Inflammatory macrophage treated with lipopolysaccharide for 1 hour (primary cell): Measurements from ENCODE around the gene GPR83.
"Not testable (repeated sequence)": the region's sequence is repeated elsewhere in the genome, so short reads cannot be mapped to it uniquely, and the experiment has no call there.

ENCODE experiments used
- DNase-seq, 2 donors: peaks; one replicate each; pipeline ENCODE4 v3.0.0-alpha.2; 2020 to 2022

The GPR83 gene

GRCh38 chr11:94400839-94401772, at the start of gene GPR83:
Gene GPR83 (minus strand): TSS chr11:94401419. CDS start chr11:94401247, 172 bp downstream.
- no peak for DNase-seq

DNA sequence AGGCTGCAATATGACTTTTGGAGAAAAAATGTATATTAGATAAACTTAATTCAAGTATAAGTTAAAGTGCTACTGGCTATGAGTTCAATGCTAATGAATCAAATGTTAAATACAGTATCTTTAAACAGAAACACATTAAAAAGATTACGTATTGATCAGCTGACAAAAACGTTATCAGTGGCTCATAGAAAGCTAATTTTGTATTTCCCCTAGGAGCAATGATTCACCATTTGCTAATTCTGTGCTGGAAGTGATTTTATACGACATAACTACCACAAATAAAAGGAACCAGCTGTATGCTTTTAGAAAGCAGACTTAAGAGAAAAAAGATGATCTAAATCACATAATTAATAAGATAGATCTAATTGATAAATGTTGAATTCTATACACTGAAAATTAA, 48.8 kb upstream of the GPR83 start:
- peak; percentile 6 to 58 for DNase-seq

- peak; percentile 66 to 87 for DNase-seq
Observed at GRCh38 chr11:94449437-94449836, 48.2 kb upstream of the GPR83 start.

DNA sequence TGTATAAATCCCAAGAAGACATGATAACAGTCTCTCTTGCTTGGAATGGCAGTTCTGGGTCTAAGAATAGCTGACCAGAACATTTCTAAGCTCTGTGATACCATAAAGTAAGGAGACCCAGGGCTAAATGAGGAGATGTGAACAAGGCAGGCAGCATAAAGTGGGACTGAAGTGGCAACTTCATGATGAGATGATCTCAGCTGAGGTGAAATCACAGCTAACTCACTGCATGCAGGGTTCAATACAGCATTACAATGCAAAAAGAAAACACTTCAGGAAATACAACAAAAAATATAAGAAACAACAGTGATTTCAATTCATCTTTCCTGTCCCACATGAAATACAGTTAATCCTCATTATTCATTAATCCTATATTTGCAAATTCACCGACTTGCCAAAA, 47.8 kb upstream of the GPR83 start:
- DNase-seq = no peak

GRCh38 chr11:94447149-94447548, 45.9 kb upstream of the GPR83 start:
- no peak for DNase-seq

DNA sequence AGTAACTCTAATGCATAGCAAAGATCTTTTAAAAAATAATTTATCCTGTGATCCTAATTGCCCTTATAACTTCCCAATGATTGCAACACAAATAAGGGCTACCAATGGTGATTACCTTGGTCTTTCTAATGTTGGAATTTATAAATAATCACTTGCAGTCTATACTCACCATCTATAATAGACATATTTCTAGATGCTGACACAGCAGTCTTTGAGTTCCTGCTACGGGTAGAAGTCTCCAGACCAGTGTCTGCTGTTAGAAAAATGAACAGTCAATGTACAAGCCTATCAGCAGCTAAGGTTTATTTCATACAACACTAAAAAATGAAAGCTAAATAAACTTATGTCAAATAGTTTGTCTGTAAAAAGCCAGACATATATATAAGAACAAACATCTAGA, 44.4 kb upstream of the GPR83 start:
- DNase-seq = no peak

DNA sequence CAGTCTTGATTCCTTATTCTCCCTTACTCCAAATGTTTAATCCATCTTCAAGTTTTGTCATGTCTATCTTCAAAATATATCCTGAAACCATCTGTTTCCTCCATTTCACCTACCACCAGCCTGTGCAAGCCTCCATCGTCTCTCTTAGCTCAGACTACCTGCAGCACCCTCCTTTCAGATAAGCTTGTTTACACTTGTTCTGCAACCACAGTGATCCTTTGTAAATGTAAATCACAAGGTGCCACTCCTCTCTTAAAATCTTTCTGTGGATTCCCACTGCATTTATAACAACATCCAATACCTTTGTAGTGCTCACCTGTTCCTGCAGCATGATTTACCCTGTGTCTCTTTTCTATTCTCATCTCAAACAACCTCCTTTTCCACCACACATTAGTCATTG, 31.8 kb upstream of the GPR83 start:
- DNase-seq = no peak

DNA sequence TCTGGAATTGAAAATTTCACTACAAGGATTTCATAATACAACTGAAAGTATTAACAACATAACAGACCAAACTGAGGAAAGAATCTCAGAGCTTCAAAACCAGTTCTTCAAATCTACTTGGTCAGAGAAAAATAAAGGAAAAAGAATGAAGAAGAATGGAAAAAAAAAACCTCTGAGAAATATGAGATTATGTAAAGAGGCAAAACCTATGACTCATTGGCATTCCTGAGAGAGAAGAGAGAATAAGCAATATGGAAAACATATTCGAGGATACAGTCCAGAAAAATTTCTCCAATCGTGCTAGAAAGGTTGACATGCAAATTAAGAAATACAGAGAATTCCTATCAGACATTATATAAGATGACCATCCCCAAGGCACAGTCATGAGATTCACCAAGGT, 23.4 kb upstream of the GPR83 start:
- DNase-seq = no peak

DNA sequence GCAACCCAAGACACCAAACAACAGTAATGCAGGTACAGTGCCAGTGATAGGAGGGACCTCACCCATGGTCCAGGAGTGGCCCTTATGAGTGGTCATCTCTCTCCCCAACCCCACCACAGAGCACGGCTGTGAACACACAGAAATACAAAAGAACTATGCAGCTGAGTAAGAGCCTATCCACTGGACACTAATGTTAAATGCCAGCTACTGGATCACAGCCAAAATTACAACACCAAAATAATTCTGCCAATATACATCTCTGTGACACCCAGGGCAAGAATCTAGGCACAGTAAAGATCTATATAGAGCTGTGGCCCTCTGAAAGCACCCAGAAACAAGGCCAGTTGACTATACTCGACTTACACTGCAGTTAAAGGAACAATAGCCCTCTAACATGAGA, 22.8 kb upstream of the GPR83 start:
- DNase-seq = no peak

DNA sequence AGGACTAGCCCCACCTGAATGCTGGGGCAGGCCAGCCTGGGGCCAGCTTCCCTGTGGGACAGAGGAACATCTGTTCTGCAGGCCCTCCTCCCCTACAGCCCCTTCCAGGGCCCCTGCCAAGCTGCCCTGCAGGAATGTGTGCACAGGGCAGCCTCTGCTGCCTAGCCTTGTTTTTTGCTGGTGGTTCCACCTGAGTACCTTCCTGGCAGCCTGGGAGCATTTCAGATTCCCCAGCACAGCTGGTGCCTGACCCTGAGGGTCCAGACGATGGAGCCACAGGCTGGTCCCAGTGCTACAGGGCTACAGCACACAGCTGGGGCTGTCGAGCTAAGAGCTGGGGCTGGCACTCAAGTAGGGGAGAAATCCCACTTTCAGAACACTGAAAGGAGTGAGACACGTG, 22.3 kb upstream of the GPR83 start:
- no peak for DNase-seq

- no peak for DNase-seq
Observed at GRCh38 chr11:94418123-94418765, 17.0 kb upstream of the GPR83 start.

DNA sequence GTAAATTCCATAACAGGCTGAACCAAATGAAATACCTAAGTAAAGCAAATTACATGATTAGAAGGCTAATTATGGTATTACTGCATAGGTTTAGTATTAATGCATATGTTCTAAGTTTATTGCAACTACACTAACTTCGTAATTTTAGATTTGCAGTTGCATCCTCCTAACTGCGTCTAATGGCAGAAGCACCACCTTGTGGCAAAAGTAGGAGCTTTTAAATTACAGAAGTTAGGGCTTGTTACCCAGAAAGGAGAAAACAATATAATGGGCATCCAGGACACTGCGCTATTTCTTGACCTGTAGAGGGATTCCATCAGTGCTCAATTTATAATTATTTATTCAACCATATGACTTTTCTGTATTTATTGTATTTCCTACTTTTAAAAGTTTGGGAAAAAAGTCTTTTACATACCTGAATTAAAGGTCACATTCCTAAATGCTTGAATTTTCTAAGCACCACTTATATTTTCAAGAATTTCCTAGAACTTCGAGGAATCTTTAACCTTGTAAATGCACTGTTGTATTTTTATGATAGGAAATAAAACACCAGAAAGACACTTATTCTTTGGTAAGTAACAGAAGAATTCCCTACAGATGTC, 16.3 kb upstream of the GPR83 start:
- peak in 1 of 2 donors; percentile 9 for DNase-seq

- no peak for DNase-seq
Observed at GRCh38 chr11:94405062-94405833, 4.0 kb upstream of the GPR83 start.

DNA sequence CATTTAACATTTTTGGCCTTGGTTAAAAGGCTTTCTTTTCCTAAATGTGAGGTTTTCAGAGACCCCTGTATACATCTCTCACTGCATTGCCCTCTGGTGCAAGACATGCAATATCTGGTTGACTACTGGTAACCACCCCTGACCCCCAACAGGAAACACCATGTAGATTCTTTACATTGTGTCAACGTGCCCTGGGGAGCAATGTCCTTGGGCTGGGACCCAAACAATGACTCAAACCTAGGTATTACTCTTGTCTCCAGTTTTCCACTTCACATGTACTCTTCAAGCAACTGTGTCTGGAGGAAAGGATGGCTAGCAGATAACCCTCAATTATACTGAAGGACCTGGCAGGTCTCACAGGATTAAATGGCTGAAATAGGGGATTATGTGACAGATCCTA, 1.1 kb upstream of the GPR83 start:
- no peak for DNase-seq

DNA sequence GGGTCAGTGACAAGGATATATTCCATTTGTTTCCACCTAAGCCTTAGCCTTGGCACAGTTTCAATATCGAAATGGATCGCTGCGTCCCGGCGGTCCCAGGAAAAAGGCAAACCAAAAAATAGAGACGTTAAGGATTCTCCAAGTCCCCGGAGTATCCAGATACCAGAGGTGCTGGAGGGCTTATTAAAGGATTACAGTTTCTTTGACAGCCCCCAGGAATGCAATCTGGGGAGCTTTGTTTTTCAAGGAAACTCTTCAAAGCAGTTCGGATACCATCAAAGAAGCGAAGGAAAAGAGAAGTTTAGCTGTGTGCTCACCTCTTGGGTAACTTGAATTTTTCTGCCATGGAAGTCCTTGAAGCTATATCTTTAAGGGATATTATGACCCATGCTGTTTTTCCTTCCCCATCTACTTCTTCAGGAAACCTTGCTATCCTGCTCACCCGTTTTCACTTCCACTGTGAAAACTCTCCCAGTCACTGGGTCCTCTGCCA, 600 bp upstream of the GPR83 start:
- no peak for DNase-seq

- no peak for DNase-seq
Observed at GRCh38 chr11:94400457-94400838, 771 bp downstream of the GPR83 start.

- no peak for DNase-seq
Observed at GRCh38 chr11:94400050-94400449, 1.2 kb downstream of the GPR83 start.

GRCh38 chr11:94398101-94398500, 3.1 kb downstream of the GPR83 start:
- no peak for DNase-seq

GRCh38 chr11:94396282-94396681, 4.9 kb downstream of the GPR83 start:
- no peak for DNase-seq

DNA sequence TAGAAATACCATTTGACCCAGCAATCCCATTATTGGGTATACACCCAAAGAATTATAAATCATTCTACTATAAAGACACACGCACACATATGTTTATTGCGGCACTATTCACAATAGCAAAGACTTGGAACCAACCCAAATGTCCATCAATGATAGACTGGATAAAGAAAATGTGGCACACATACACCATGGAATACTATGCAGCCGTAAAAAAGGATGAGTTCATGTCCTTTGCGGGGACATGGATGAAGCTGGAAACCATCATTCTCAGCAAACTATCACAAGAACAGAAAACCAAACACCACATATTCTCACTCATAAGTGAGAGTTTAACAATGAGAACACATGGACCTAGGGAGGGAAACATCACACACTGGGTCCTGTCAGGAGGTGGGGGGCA, 9.3 kb downstream of the GPR83 start:
- not testable (repeated sequence) for DNase-seq

- DNase-seq = no peak
Observed at GRCh38 chr11:94379613-94380012, 21.6 kb downstream of the GPR83 start.

DNA sequence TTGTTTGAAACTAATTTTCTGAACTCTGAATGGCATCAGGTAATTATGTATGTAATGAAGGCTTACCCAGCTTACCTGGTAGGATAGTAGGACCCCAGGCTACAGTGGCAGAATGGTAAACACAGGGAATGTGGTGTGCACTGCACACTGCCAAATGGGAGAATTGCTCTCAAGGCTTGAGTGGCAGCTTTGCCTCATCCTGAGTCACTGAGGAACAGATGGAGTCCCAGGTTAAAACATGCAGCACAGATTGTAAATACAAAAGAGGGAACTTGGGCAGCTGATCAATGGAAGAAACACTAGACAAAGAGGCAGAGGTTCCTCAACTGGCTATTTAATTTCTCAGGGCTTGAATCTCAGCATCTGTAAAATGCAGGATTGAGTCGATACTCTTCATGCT, 24.4 kb downstream of the GPR83 start:
- DNase-seq = no peak

GRCh38 chr11:94370576-94370975, 30.6 kb downstream of the GPR83 start:
- DNase-seq = not testable (repeated sequence)
